Measurements from ENCODE around the gene NSMF.

The NSMF gene

GRCh38 chr9:137478962-137479861 is 20.1 kb upstream of the NSMF start:
- Mint-ChIP-seq H3K36me3 (ENCODE audit: low read depth) (peaks cover 12% of the 10 kb centered on the region), H3K27me3 (ENCODE audit: low read depth, poor library complexity) (no peaks in the 10 kb centered on the region), H3K27ac (no peak overlapping the region), H3K4me1 (peaks cover 8% of the 10 kb centered on the region), H3K4me3 (no peak overlapping the region), H3K9me3 (peaks cover 23% of the 10 kb centered on the region)
- DNase-seq: no peak
- no peak for TF ChIP-seq CTCF (IDR thresholded peaks at IDR 0.05)

- DNase-seq: no peak
- no peak overlapping the region for H3K4me3 Mint-ChIP-seq
- peaks cover 16% of the 10 kb centered on the region for H3K36me3 Mint-ChIP-seq (ENCODE audit: low read depth)
- peaks cover 8% of the 10 kb centered on the region for H3K4me1 Mint-ChIP-seq
- H3K27ac Mint-ChIP-seq: no peak overlapping the region
- TF ChIP-seq CTCF (IDR thresholded peaks at IDR 0.05): no peak
- H3K27me3 Mint-ChIP-seq (ENCODE audit: low read depth, poor library complexity): peaks cover under 1% of the 10 kb centered on the region
- peaks cover 29% of the 10 kb centered on the region for H3K9me3 Mint-ChIP-seq
Observed at GRCh38 chr9:137478613-137478961, 19.5 kb upstream of the NSMF start.

DNA sequence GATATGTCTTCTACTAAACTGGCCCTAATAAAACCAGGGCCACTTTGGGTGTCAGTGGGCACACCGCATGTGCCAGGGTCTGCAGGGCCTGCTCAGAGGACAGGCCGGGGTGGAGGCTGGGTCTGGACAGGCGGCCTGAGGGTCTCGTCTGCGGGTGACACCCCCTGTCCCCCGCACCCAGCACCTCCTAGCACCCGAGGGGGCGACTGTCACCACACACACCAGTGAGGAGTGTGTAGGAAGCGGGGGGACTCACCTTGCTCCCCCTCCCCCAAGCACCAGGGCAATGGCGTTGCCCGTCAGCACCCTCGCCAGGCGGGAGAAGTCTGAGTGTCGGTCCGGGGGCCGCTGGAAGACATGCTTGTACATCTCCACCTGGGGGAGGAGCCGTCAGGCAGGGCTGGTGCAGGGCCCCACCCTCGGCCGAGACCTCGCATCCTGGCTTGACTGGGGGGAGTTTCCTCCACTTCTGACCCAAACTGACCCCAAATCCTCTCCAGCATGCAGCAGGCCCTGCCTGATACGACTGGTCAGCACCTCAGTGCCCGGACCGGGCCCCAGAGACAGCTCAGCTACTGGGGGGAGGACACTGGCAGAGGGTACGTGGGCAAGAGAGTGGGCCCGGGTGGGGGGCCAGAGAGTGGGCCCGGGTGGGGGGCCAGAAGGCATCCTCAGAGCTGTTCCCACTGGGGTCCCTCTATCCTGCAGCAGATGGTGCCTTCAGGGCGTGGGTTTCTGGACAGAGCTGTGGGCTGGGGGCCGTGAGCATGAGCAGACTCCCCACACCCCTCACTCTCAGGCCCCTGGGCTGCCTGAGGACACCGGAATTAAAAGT is 18.9 kb upstream of the NSMF start:
- Mint-ChIP-seq H3K4me3 (no peak overlapping the region), H3K4me1 (peaks cover 8% of the 10 kb centered on the region), H3K27me3 (ENCODE audit: low read depth, poor library complexity) (peaks cover 5% of the 10 kb centered on the region), H3K27ac (no peak overlapping the region), H3K36me3 (ENCODE audit: low read depth) (peaks cover 21% of the 10 kb centered on the region), H3K9me3 (peaks cover 35% of the 10 kb centered on the region)
- DNase-seq: no peak
- no peak for TF ChIP-seq CTCF (IDR thresholded peaks at IDR 0.05)

GRCh38 chr9:137476856-137477255 is 17.7 kb upstream of the NSMF start:
- H3K36me3 Mint-ChIP-seq (ENCODE audit: low read depth): peaks cover 24% of the 10 kb centered on the region
- peaks cover 10% of the 10 kb centered on the region for H3K27me3 Mint-ChIP-seq (ENCODE audit: low read depth, poor library complexity)
- DNase-seq: no peak
- peaks cover 41% of the 10 kb centered on the region for H3K9me3 Mint-ChIP-seq
- H3K27ac Mint-ChIP-seq: no peak overlapping the region
- H3K4me1 Mint-ChIP-seq: peaks cover 8% of the 10 kb centered on the region
- TF ChIP-seq CTCF (IDR thresholded peaks at IDR 0.05): no peak
- no peak overlapping the region for H3K4me3 Mint-ChIP-seq

- no peak overlapping the region for H3K4me3 Mint-ChIP-seq
- H3K9me3 Mint-ChIP-seq: peaks cover 44% of the 10 kb centered on the region
- TF ChIP-seq CTCF (IDR thresholded peaks at IDR 0.05): no peak
- DNase-seq: no peak
- H3K27me3 Mint-ChIP-seq (ENCODE audit: low read depth, poor library complexity): peaks cover 13% of the 10 kb centered on the region
- no peak overlapping the region for H3K27ac Mint-ChIP-seq
- peaks cover 24% of the 10 kb centered on the region for H3K36me3 Mint-ChIP-seq (ENCODE audit: low read depth)
- H3K4me1 Mint-ChIP-seq: peaks cover 8% of the 10 kb centered on the region
Observed at GRCh38 chr9:137475666-137476065, 16.5 kb upstream of the NSMF start.
